Hindlimb muscle (tissue), 1 donor: ENCODE results near the gene SEC14L5. TPM values are rescaled to one million over a fixed set of nuclear protein-coding genes. Genes with fewer than 3 reads are reported as not detected.
"Not testable (repeated sequence)": the region's sequence is repeated elsewhere in the genome, so short reads cannot be mapped to it uniquely, and the experiment has no call there.

ENCODE experiments used
- DNase-seq: peaks from one replicate; pipeline ENCODE4 v3.0.0-alpha.2; 2013
- polyA plus RNA-seq: library from polyadenylated mRNA; unstranded; fragments of 120-200 nt; gene quantifications from one replicate; pipeline ENCODE4 v1.2.1, GENCODE V29; 2013; ENCODE audit not compliant: insufficient read length

SEC14L5 gene
- polyA plus RNA-seq, 1 donor, result 0.46 TPM

DNA sequence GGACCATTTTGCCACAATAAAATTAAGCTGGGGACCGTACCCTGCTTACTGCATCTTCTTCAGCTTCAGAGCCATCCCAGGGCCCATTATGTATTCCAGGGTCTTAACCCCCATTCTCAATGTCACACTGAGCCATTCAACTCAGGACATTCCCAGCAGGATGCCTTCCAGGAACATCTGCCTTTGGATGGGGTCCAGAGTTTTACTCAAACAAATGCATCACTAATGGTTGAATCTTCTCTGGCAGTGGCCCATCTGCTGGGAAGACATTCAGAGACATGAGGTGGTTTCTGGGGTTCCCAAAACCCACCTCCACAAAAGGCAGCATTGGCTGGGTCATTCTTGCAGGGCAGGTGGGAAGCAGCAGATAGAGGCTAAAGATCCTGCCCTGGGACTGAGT is 3.4 kb upstream of the SEC14L5 start:
- no peak for DNase-seq

DNA sequence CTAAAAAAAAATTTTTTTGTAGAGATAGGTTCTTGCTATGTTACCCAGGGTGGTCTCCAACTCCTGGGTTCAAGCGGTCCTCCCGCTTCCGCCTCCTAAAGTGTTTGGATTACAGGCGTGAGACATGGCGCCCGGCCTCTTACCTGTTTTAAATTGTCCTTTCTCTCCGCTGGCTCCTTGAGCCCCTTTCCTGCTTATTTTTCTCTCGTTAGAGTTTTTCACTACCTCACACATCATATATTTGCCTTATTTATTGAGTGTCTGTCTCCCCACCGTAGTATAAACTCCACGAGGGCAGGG is 760 bp upstream of the SEC14L5 start:
- no peak for DNase-seq

GRCh38 chr16:4958510-4959438 is 644 bp downstream of the SEC14L5 start:
- no peak for DNase-seq

GRCh38 chr16:4960579-4960978 is 2.4 kb downstream of the SEC14L5 start:
- no peak for DNase-seq

DNA sequence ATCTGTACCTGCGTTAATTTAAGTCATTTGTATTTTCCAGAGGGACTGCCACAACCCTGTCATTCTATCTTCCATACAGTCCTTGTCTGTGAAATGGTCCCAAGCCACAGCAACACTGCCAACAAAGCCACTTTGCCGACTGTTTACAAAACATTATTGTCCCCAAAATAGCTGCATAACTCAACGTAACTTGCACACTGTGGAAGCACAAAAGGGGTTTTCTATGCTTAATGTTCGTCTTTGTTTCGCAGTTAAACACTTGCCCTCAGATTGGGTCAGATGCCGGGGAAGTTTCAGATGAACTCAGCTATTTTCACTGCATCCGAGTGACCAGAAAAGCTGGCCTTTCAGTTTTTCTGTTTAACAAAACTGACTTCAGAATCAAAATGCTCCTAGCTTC is 4.6 kb downstream of the SEC14L5 start:
- DNase-seq, result no peak

- DNase-seq, result not testable (repeated sequence)
Measured at GRCh38 chr16:4963527-4963926, 5.4 kb downstream of the SEC14L5 start.

DNA sequence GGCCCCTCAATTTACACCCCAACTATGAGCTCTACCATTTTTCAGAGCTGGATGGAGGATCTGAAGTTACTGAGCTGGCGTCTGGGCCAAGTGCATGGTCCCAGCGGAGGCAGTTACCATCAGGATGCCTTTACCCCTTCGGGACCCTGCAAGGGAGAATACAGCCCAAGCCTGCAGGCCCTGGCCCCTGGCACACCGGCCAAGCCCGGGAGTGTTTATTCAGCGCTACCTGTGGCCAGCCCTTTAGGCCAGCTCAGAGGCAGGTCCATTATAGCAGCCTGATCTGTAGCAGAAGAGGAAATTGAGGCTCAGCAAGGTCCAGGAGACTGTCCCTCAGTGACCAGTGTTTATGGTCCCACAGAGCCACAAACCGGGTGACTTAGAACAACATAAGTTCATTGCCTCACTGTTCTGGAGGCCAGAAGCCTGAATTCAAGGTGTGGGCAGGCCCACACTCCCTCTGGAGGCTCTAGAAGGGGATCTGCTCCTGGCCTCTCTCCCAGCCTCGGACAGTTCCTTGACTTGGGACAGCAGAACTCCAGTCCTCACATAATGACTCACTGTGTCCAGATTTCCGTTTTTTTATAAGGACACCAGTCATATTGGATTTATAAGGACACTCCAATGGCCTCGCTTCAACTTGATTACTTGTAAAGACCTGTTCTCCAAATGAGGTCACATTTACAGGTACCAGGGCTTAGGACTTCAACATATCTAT is 8.8 kb downstream of the SEC14L5 start:
- DNase-seq, result no peak

GRCh38 chr16:4968278-4968677 is 10.1 kb downstream of the SEC14L5 start:
- not testable (repeated sequence) for DNase-seq

GRCh38 chr16:4968879-4969483 is 10.9 kb downstream of the SEC14L5 start:
- DNase-seq, result no peak

GRCh38 chr16:4970010-4970409 is 11.9 kb downstream of the SEC14L5 start:
- DNase-seq, result no peak

DNA sequence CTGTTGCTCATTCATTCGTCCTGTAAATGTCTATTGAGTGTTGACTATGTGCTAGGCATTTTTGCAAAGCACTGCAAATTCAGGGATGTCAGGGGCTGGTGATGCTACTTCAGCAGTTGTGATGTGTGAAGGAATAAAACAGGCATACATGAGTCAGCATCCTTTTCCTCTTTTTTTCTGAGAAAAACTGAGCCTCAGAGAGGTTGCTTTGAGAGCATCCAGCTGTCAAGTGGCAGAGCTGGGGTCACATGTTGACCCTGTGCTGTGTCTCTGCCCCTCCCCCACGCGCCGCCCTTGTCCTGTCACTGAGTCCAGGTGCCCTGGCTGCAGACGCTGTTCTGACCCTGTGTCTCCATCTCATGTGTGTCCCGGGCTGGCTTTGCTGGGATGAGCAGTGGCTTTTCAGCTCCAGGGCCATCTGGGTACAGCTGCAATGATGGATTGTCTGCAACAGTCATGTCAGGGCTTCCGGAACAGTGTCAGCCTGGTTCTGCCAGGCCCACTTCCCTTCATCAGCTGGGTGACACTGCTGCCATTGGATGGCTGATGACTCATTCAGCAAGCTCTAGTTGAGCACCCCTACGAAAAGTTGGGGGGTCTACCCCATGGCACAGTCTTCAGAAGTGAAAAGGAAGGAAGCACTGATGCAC is 14.9 kb downstream of the SEC14L5 start:
- DNase-seq, result no peak

GRCh38 chr16:4976079-4976478 is 17.9 kb downstream of the SEC14L5 start:
- no peak for DNase-seq

GRCh38 chr16:4976611-4977145 is 18.5 kb downstream of the SEC14L5 start:
- no peak for DNase-seq

DNA sequence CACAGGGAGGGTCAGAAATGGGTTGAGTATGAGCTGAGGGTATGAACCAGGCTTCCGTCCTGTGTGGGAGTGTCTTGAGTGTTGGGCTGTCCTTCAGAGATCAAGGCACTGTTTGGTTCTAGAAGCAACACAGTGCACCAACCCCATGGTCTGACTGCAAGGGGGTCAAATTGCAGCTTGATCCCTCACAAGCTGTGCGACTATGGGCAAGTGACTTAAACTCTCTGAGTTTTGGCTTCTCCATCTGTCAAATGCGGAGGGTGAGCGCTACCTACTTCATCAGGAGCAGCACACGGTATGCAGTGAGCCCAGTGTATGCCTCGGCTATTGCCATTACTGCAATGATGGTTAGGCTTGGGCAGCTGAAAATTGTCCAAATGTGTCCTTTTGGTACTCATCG is 21.0 kb downstream of the SEC14L5 start:
- no peak for DNase-seq

- no peak for DNase-seq
Measured at GRCh38 chr16:4979736-4980660, 21.9 kb downstream of the SEC14L5 start.

GRCh38 chr16:4980691-4981090 is 22.6 kb downstream of the SEC14L5 start:
- no peak for DNase-seq

GRCh38 chr16:4981473-4981872 is 23.3 kb downstream of the SEC14L5 start:
- no peak for DNase-seq

- DNase-seq, result no peak
Measured at GRCh38 chr16:4982056-4982867, 24.1 kb downstream of the SEC14L5 start.

DNA sequence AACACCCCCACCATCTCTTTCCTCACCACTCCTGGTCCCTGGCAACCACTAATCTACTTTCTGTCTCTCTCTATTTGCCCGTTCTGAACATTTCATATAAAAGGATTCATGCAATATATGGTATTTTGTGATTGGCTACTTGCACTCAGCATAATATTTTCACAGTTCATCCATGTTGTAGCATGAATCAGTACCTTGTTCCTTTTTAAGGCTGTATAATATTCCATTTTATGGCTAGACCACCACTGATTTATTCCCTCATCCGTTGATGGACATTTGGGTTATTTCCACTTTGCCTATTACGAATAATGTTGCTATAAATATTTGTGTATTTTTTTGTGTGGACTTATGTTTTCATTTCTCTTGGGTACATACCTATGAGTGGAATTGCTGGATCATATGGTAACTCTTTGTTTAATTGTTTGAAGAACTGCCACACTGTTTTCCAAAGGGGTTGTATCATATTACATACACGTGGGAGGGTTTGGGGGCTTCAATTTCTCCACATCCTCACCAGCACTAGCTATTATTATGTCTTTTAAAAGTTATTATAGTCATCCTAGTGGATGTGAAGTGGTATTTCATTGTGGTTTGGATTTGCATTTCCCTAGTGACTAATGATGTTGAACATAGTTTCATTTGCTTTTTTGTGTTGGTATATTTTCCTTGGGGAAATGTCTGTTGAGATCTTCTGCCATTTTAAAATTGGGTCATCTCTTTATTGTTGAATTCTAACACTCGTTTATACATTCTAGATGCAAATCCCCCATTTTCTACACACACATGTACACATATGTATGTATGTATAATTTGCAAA is 26.3 kb downstream of the SEC14L5 start:
- no peak for DNase-seq

DNA sequence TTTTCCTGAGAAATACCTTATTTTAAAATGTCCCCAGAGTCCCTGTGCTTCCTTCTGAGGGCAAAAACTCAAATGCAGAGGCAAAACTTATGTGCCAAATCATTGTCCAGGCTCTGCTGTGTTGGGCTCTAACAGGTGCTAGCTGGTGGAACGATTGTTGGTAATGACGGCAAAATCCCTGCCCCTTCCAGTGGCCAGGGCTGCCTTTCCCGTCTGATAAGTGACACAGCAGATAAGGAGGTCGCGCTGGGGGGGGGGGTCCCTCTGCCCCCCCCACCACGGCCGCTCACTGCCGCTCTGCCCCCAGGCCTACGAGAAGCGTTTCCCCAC is 29.1 kb downstream of the SEC14L5 start:
- no peak for DNase-seq
